DOHH2 (cell line): ENCODE measurements around the gene CCDC78.

Experiments
- EZH2phosphoT487 ChIP-seq: fragments of 200-600 bp; sonication (generic); IDR thresholded peaks from 2 replicates; pipeline ENCODE4 v1.6.1; 2017; ENCODE audit warnings: borderline replicate concordance, mild to moderate bottlenecking, antibody characterized with exemption, low read length, moderate library complexity, mixed read lengths
- TF ChIP-seq, protein P1 (sequence below): fragments of 200-600 bp; sonication (generic); IDR thresholded peaks from one replicate; pipeline ENCODE4 v1.5.1; 2014; ENCODE audit warnings: antibody characterized with exemption, mild to moderate bottlenecking, low read depth, low read length; ENCODE audit not compliant: poor library complexity, severe bottlenecking

- no peak for TF ChIP-seq EZH2phosphoT487
- TF ChIP-seq, protein P1, sequence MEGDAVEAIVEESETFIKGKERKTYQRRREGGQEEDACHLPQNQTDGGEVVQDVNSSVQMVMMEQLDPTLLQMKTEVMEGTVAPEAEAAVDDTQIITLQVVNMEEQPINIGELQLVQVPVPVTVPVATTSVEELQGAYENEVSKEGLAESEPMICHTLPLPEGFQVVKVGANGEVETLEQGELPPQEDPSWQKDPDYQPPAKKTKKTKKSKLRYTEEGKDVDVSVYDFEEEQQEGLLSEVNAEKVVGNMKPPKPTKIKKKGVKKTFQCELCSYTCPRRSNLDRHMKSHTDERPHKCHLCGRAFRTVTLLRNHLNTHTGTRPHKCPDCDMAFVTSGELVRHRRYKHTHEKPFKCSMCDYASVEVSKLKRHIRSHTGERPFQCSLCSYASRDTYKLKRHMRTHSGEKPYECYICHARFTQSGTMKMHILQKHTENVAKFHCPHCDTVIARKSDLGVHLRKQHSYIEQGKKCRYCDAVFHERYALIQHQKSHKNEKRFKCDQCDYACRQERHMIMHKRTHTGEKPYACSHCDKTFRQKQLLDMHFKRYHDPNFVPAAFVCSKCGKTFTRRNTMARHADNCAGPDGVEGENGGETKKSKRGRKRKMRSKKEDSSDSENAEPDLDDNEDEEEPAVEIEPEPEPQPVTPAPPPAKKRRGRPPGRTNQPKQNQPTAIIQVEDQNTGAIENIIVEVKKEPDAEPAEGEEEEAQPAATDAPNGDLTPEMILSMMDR, result no peak
Observed at GRCh38 chr16:734208-734980, 8.2 kb upstream of the CCDC78 start.
